T-helper 1 cell treated with Interleukin-12 subunit alpha and Interleukin-12 subunit beta and Interleukin-4 antibody, amounts not matched to agents 30 μg/mL and 1 μg/mL, for 36 hours (primary cell): ENCODE measurements around the gene ZDHHC12.
"Not testable (repeated sequence)": the region's sequence is repeated elsewhere in the genome, so short reads cannot be mapped to it uniquely, and the experiment has no call there.

Experiments
- H3K27ac Mint-ChIP-seq: one replicate; pipeline ENCODE4 v1.8.0; 2021; ENCODE audit warnings: mild to moderate bottlenecking, mixed read lengths
- H3K27me3 Mint-ChIP-seq: one replicate; pipeline ENCODE4 v1.8.0; 2021; ENCODE audit warnings: low read depth, mixed read lengths
- H3K36me3 Mint-ChIP-seq: one replicate; pipeline ENCODE4 v1.8.0; 2021; ENCODE audit warnings: low read depth, mixed read lengths
- H3K4me1 Mint-ChIP-seq: one replicate; pipeline ENCODE4 v1.8.0; 2021; ENCODE audit warnings: low read depth, mixed read lengths
- H3K4me3 Mint-ChIP-seq: one replicate; pipeline ENCODE4 v1.8.0; 2021; ENCODE audit warnings: mild to moderate bottlenecking, moderate library complexity, mixed read lengths
- H3K9me3 Mint-ChIP-seq: one replicate; pipeline ENCODE4 v1.8.0; 2021; ENCODE audit warnings: mixed read lengths

The ZDHHC12 gene

DNA sequence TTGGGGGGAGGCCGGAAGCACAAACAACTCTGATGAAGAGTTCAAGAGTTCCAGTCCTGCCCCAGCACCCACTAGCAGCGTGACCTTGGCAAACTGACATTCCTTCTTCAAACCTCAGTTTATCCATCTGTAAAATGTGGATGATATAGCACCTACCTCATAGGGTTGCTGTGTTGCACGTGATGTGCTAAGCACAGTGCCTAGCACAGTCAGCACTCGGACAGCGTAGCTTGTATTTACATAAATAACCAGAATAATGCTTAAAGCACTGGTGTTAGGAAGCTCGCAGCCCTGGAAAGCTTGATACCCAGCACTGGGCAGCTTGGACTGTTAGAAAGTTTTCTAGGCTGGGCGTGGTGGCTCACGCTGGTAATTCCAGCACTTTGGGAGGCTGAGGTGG lies 16.5 kb downstream of the ZDHHC12 start:
- Mint-ChIP-seq H3K27me3 (no peaks in the 10 kb centered on the region), H3K4me1 (no peaks in the 10 kb centered on the region), H3K4me3 (no peak overlapping the region), H3K27ac (no peak overlapping the region), H3K9me3 (no peaks in the 10 kb centered on the region), H3K36me3 (no peaks in the 10 kb centered on the region)

DNA sequence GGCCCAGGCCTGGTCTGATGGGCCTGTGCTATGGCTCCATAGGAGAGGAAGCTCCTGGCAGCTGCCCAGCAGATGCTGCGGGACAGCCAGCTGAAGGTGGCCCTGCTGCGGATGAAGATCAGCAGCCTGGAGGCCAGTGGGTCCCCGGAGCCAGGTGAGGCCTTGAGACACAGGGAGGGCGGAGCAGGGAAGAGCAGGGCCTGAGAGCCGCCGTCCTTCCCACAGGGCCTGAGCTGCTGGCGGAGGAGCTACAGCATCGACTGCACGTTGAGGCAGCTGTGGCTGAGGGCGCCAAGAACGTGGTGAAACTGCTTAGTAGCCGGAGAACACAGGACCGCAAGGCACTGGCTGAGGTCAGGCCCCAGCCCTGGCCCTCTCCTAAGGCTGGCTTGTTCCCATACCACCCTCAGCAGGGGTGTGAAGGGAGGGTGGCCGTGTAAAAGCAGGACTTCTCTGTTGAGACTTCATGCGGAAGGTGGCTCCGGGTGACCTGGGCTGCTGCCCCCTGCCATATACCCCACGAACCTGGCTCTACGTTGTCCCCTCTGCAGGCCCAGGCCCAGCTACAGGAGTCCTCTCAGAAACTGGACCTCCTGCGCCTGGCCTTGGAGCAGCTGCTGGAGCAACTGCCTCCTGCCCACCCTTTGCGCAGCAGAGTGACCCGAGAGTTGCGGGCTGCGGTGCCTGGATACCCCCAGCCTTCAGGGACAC lies 17.1 kb downstream of the ZDHHC12 start:
- peaks cover 2% of the 10 kb centered on the region for H3K4me1 Mint-ChIP-seq
- H3K27me3 Mint-ChIP-seq, result no peaks in the 10 kb centered on the region
- no peak overlapping the region for H3K4me3 Mint-ChIP-seq
- no peak overlapping the region for H3K27ac Mint-ChIP-seq
- H3K9me3 Mint-ChIP-seq, result no peaks in the 10 kb centered on the region
- no peaks in the 10 kb centered on the region for H3K36me3 Mint-ChIP-seq

DNA sequence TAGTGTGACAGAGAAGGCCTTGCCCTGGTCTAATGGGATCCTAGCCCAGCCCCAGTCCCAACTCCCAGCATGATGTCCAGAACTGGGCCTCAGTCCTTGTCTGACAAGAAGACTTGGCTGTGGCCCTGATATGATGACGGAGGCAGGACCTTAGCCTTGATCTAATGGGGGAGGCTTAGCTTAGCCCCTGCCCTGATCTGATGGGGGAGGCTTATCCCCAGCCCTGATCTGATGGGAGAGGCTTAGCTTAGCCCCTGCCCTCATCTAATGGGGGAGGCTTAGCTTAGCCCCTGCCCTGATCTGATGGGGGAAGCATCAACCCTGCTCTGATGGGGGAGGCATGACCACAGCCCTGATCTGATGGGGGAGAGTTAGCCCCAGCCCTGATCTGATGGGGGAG lies 17.9 kb downstream of the ZDHHC12 start:
- Mint-ChIP-seq H3K9me3 (no peaks in the 10 kb centered on the region), H3K36me3 (no peaks in the 10 kb centered on the region), H3K4me3 (no peak overlapping the region), H3K27ac (no peak overlapping the region), H3K27me3 (no peaks in the 10 kb centered on the region), H3K4me1 (peaks cover 7% of the 10 kb centered on the region)

DNA sequence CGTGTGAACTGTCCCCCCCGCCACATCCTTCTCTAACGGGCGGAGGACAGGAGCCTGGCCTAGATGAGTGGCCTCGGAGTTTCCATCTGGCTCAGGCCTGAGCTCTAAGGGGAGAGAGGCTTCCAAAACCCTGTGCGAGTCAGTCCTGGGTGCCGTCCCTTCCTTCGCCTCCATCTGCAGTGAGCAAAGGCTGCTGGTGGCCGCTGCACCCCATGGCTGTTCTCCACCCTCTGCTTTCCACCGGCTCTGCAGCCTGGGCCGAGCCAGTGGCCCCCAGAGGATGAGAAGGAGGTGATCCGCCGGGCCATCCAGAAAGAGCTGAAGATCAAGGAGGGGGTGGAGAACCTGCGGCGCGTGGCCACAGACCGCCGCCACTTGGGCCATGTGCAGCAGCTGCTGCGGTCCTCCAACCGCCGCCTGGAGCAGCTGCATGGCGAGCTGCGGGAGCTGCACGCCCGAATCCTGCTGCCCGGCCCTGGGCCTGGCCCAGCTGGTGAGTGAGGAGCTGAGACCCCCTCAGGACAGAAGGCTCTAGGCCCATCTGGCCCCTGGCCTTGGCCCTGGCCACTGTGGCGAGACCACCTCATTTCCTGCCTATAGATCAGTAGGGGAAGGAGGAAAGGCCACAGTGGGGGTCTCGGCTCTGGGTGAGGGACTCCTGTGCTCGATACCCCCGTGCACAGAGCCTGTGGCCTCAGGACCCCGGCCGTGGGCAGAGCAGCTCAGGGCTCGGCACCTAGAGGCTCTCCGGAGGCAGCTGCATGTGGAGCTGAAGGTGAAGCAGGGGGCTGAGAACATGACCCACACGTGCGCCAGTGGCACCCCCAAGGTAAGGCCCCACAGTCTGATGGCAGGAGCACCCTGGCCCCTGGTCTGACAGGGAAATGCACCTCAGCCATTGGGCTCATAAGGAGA lies 18.6 kb downstream of the ZDHHC12 start:
- Mint-ChIP-seq H3K9me3 (no peaks in the 10 kb centered on the region), H3K4me3 (no peak overlapping the region), H3K36me3 (no peaks in the 10 kb centered on the region), H3K27ac (no peak overlapping the region), H3K27me3 (no peaks in the 10 kb centered on the region), H3K4me1 (peaks cover 7% of the 10 kb centered on the region)

DNA sequence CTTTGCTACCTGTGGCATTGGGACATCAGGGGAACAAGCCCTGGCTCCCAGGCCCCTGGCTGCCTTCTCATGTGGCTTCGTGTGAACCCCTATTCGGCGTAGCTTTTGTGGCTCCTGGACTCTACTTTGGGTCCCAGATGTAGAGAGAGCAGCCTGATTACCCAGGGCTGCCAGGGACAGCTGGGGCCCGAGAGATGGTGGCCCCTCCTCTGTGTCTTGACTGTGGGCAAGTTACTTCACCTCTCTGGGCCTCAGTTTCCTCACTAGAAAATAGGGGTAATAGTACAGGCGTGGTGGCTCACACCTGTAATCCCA lies 19.6 kb downstream of the ZDHHC12 start:
- Mint-ChIP-seq H3K4me3 (no peak overlapping the region), H3K4me1 (peaks cover 7% of the 10 kb centered on the region), H3K36me3 (no peaks in the 10 kb centered on the region), H3K27ac (no peak overlapping the region), H3K9me3 (no peaks in the 10 kb centered on the region), H3K27me3 (no peaks in the 10 kb centered on the region)

DNA sequence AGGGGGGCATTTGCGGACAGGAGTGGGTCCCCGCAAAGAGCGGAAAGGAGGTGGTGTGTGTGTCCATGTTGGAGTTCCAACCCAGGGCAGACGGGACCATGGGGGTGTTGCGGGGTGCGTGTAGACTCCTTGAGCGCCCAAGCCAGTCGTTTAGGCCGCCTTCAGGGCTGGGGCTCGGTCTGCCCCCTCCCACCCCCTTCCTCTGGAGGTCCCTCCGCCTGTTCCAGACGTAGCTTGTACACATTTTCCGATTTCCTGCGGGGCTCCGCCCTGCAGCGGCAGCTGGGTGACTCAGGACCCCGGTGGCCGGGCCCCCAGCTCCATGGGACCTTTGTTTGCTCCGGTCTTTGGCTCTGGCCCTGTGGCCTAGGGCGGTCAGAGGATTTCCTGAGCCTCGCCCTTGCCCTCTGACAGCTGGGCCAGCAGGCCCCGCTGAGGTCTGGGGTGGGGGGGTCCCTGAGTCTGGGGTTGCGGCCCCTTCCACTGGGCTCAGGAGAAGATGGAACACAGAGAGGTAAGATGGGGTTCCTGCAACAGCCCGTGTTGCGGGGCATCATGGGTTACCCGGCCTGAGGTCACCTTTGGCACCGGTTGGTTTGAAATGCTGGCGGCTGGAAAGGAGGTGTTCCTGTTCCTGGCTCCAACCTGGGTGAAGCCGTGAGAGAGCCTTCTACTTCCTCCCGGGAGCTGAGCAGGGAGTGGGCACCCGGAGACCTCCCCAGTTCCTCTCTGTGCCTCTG lies 20.1 kb downstream of the ZDHHC12 start:
- peak overlapping the region; percentile 75 for H3K4me3 Mint-ChIP-seq
- no peaks in the 10 kb centered on the region for H3K27me3 Mint-ChIP-seq
- H3K27ac Mint-ChIP-seq, result peak overlapping the region; percentile 66
- H3K9me3 Mint-ChIP-seq, result no peaks in the 10 kb centered on the region
- H3K4me1 Mint-ChIP-seq, result peaks cover 7% of the 10 kb centered on the region
- H3K36me3 Mint-ChIP-seq, result no peaks in the 10 kb centered on the region

DNA sequence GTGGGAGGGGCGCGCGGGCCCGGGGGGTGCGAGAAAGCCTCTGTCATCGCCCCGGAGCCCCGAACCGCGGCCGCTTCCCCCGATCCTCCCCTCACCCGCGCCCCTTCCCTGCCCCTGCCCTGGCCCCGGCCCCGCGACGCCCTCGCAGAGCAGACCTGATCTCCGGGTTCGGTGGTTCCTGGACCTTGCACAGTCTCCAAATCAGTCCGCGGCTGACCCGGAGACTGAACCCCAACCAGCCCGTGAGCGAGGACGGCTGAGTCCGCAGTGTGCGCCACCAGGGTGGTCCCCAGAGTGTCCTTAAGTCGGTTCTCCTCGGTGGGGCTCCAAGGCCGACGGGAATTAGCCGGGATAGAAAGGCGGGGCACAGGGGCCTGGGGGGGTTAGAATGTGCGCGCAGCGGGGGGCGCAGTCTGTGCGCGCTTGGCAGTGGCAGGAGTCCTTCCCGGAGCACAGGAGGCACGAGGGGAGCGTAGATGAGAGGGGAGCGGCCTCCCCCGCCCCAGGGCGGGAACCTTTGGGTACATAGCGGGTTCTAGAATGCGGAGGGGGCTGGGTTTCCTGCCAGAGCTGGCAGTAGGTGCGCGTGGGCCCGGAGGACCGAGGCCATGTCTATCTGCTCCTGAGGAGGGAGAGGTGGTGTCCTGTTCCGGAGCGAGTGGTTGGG lies 20.8 kb downstream of the ZDHHC12 start:
- peaks cover 7% of the 10 kb centered on the region for H3K4me1 Mint-ChIP-seq

DNA sequence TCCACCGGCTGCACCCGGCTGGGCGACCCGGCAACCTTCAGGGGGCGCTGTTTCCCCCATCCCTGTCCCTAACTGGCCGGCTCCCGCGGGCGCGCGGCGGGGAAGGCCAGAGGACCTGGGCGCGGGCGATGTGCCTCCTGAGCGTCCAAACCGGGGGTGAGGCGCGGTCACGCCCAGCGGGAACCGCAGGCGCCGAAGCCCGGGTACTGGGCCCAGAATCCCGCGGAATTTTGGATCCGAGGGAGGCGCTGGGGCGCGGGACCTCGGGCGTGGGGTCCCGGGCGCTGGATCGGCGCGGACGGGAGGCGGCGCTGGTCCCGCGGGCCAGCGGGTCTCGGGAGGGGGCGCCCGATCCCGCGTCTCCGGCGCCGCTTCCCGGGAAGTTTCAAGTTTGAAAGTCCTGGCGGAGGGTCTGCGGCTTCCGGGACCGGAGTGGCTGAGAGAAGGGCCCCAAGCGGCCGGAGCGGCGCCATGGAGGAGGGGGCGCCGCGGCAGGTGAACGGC lies 21.4 kb downstream of the ZDHHC12 start, which contains the start of gene PKN3:
Gene PKN3, plus strand, starts transcription at position 59 of the 504 bp plus-strand sequence. Its CDS starts 413 bp downstream, at position 472.
- peak within 1 kb of the TSS; percentile 72 for H3K27ac Mint-ChIP-seq
- H3K4me3 Mint-ChIP-seq, result peak within 1 kb of the TSS; percentile 96
- H3K36me3 Mint-ChIP-seq, result no peaks in the 10 kb centered on the region
- no peaks in the 10 kb centered on the region for H3K9me3 Mint-ChIP-seq
- H3K27me3 Mint-ChIP-seq, result no peaks in the 10 kb centered on the region
- H3K4me1 Mint-ChIP-seq, result peaks cover 7% of the 10 kb centered on the region

More for the DNA sequence above, 20.8 kb downstream of the ZDHHC12 start:
- Mint-ChIP-seq H3K4me3 (peak overlapping the region; percentile 75), H3K27ac (peak overlapping the region; percentile 66), H3K27me3 (no peaks in the 10 kb centered on the region), H3K36me3 (no peaks in the 10 kb centered on the region), H3K9me3 (no peaks in the 10 kb centered on the region)

DNA sequence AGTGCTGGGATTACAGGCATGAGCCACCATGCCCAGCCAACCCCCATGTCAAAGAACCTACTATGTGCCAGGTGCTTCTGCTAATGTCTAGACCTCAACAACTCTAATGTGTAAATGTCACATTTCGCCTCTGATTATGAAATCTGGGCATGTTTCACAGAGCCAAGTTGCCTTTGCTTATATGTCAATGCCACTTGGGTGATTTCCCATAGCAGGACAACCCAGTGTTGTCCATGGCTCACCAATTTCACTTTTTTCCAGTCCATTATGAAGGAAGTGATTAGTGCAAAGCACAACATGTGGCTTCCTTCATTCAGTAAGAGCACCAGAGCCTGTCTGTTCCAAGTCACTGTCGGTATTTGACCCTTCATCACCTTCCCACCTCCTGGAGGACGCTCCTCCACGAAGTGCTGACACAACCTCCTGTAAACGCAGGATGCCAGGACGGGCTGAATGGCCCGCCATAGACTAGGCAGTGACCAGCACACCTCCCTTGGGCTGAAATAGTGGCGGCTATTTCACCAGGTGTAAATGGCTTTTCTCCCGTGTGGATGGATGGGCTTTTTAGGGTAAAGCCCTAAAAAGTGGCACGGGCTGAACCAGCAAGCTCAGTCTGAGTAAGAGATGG lies 22.6 kb downstream of the ZDHHC12 start:
- peak overlapping the region; percentile 96 for H3K4me3 Mint-ChIP-seq
- H3K4me1 Mint-ChIP-seq, result peaks cover 7% of the 10 kb centered on the region
- H3K36me3 Mint-ChIP-seq, result peaks cover 7% of the 10 kb centered on the region
- H3K27ac Mint-ChIP-seq, result no peak overlapping the region
- no peaks in the 10 kb centered on the region for H3K27me3 Mint-ChIP-seq
- no peaks in the 10 kb centered on the region for H3K9me3 Mint-ChIP-seq

DNA sequence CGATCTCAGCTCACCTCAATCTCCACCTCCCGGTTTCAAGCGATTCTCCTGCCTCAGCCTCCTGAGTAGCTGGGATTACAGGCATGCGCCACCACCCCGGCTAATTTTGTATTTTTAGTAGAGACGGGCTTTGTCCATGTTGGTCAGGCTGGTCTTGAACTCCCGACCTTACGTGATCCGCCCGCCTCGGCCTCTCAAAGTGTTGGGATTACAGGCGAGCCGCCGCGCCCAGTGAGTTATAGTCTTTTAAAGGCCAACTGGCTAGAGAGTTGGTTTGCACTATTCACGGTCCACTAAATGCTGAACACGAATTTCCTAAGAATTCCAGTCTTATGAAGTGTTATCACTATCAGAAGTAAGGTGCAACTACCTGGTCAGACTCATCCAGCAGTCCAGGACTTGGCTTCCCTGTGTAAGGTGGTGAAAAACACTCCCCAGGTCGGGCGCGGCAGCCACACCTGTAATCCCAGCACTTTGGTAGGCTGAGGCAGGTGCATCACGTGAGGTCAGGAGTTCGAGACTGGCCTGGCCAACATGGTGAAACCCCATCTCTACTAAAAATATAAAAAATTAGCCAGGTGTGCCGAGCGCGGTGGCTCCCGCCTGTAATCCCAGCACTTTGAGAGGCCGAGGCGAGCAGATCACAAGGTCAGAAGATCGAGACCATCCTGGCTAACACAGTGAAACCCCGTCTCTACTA lies 24.7 kb downstream of the ZDHHC12 start:
- peaks cover 19% of the 10 kb centered on the region for H3K36me3 Mint-ChIP-seq
- H3K27ac Mint-ChIP-seq, H3K9me3 Mint-ChIP-seq, H3K4me1 Mint-ChIP-seq, H3K27me3 Mint-ChIP-seq, H3K4me3 Mint-ChIP-seq: not testable (repeated sequence)

DNA sequence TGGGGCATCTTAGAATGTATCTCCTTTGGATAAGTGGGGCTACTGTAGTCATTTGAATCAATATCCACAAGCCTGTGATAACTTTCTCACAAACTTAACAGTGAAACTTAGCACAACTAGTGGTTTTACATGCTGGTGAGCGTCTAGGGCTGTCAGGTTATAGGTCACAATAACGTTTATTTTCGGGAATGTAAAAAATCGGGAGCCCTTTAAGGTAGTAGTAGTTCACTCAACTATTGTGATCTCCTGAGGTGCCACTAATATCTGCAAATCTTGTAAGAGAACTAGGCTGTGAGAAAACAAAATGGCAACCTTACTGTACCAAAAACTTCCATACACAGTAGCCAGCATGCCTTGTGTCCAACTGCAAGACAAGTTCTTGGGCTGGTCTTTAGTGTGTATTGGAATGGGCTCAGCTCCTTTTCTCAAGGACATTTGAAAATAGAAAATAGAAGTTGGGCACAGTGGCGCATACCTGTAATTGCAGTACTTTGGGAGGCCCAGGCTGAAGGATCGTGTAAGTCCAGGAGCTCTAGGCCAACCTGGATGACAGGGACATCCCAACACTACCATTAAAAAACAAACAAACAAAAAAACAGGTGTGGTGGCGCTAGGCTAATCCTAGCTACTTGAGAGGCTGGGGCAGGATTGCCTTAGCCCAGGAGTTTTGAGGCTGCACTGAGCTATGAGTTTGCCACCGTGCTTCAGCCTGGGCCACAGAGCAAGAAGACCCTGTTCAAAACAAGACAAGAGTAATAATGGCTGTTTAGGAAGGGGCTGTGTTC lies 26.8 kb downstream of the ZDHHC12 start:
- Mint-ChIP-seq H3K27ac (no peak overlapping the region), H3K36me3 (peaks cover 36% of the 10 kb centered on the region), H3K4me1 (peaks cover 15% of the 10 kb centered on the region)

DNA sequence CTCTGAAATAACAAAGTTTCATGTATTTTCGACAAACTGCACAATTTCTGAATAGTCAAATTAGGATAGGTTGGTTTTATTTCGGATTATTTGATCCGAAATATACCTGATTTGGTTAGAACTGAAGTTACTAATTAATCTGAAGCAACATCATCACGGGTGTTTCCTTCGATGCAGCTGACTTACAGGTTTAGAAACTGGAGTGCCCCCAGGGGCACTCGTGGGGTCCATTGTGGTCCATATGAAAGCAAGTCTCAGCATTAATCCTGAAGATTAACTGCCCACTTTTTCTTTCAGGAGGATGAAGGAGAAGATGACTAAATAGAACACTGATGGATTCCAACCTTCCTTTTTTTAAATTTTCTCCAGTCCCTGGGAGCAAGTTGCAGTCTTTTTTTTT lies 29.6 kb downstream of the ZDHHC12 start:
- no peaks in the 10 kb centered on the region for H3K27me3 Mint-ChIP-seq
- H3K9me3 Mint-ChIP-seq, result no peaks in the 10 kb centered on the region
- peaks cover 51% of the 10 kb centered on the region for H3K36me3 Mint-ChIP-seq
- H3K4me1 Mint-ChIP-seq, result peaks cover 21% of the 10 kb centered on the region
- H3K4me3 Mint-ChIP-seq, result no peak overlapping the region
- H3K27ac Mint-ChIP-seq, result no peak overlapping the region

More for the DNA sequence above, 26.8 kb downstream of the ZDHHC12 start:
- Mint-ChIP-seq H3K27me3 (no peaks in the 10 kb centered on the region), H3K9me3 (no peaks in the 10 kb centered on the region), H3K4me3 (no peak overlapping the region)

DNA sequence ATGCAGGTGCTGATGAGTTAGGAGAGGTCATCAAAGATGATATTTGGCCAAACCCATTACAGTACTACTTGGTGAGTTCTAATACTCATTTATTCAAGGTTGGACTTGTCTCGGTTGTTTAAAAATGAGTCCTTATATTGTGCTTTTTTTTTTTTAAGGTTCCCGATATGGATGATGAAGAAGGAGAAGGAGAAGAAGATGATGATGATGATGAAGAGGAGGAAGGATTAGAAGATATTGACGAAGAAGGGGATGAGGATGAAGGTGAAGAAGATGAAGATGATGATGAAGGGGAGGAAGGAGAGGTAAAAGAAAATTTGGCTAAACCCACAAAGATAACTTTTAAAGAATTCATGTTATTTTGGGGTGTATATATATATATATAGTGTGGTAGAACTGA lies 30.2 kb downstream of the ZDHHC12 start:
- H3K4me3 Mint-ChIP-seq, H3K27ac Mint-ChIP-seq, H3K27me3 Mint-ChIP-seq, H3K9me3 Mint-ChIP-seq: not testable (repeated sequence)
- peaks cover 21% of the 10 kb centered on the region for H3K4me1 Mint-ChIP-seq
- H3K36me3 Mint-ChIP-seq, result peaks cover 51% of the 10 kb centered on the region
